Breast epithelium (tissue), 4 donors: Measurements from ENCODE around the gene TTC12. TPM values are rescaled to one million over a fixed set of nuclear protein-coding genes. Genes with fewer than 3 reads are reported as not detected.

Experiments
- DNase-seq, 2 donors: peaks; one replicate each; pipeline ENCODE4 v3.0.0-alpha.2; 2019; ENCODE audit warnings: low spot score in 2 of 2
- H3K27ac ChIP-seq, 2 donors: fragments of 200-600 bp; sonication (generic) in 1 of 2; one replicate each; pipeline ENCODE4 v1.5.1; 2016 to 2019; ENCODE audit warnings: mild to moderate bottlenecking in 1 of 2
- H3K27me3 ChIP-seq, 2 donors: fragments of 200-600 bp; sonication (generic) in 1 of 2; one replicate each; pipeline versions ENCODE4 v1.5.1 to v1.6.0; 2017 to 2019; ENCODE audit warnings: control low read depth in 1 of 2, mild to moderate bottlenecking in 1 of 2
- H3K36me3 ChIP-seq: fragments of 200-600 bp; one replicate; pipeline ENCODE4 v1.5.1; 2019
- H3K4me1 ChIP-seq, 2 donors: fragments of 200-600 bp; sonication (generic); one replicate each; pipeline ENCODE4 v1.5.1; 2016 to 2019; ENCODE audit warnings: control low read depth in 1 of 2
- H3K4me3 ChIP-seq, 3 donors: fragments of 200-600 bp; sonication (generic); 1 replicate in 2 of 3; 2 replicates in 1 of 3; pipeline ENCODE4 v1.5.1; 2016 to 2019; ENCODE audit warnings: mild to moderate bottlenecking in 3 of 3, moderate library complexity in 2 of 3
- H3K9me3 ChIP-seq, 2 donors: fragments of 200-600 bp; sonication (generic) in 1 of 2; one replicate each; pipeline ENCODE4 v1.5.1; 2016 to 2019; ENCODE audit warnings: control low read depth in 1 of 2
- CTCF ChIP-seq, 3 donors: fragments of 450-650 bp; IDR thresholded peaks; one replicate each; pipeline ENCODE4 v1.5.1; 2016 to 2017; ENCODE audit warnings: antibody characterized with exemption in 3 of 3, mild to moderate bottlenecking in 3 of 3, moderate library complexity in 3 of 3
- POLR2A ChIP-seq: fragments of 450-650 bp; IDR thresholded peaks from one replicate; pipeline ENCODE4 v1.6.1; 2016; ENCODE audit warnings: antibody characterized with exemption, mild to moderate bottlenecking, moderate library complexity
- POLR2AphosphoS5 ChIP-seq, 3 donors: sonication (generic); formaldehyde crosslinking; IDR thresholded peaks; one replicate each; pipeline ENCODE4 v1.6.1; 2017; ENCODE audit warnings: antibody characterized with exemption in 3 of 3
- intact Hi-C: fragments of 100-400 bp; cut with DNase I; formaldehyde crosslinking; loops from one replicate; pipeline ENCODE4 v1.15.1; 2023; ENCODE audit warnings: low total_unique reads
- total RNA-seq, 3 donors: library from RNA; depleted of rRNA; stranded (reverse); fragments of >200 nt; gene quantifications; one replicate each; pipeline ENCODE4 v1.1.0, GENCODE V29; 2016

Gene TTC12
- total RNA-seq, 3 donors from 2014 or later: 12.3 to 48.4 (median 43.6) TPM

GRCh38 chr11:113351480-113351879, 37.1 kb downstream of the TTC12 start:
- intact Hi-C loops: no loop called here
- Histone ChIP-seq H3K9me3 (peaks cover 0 to 11% of the 10 kb centered on the region in 2 donors), H3K27ac (no peak overlapping the region), H3K4me1 (no peaks in the 10 kb centered on the region), H3K36me3 (no peaks in the 10 kb centered on the region), H3K27me3 (no peaks in the 10 kb centered on the region), H3K4me3 (no peak overlapping the region)
- TF ChIP-seq POLR2A (no peak), CTCF (IDR thresholded peaks at IDR 0.05) (no peak), POLR2AphosphoS5 (IDR thresholded peaks at IDR 0.05) (no peak)
- no peak for DNase-seq

GRCh38 chr11:113356203-113356602, 41.8 kb downstream of the TTC12 start:
- Histone ChIP-seq H3K4me3 (no peak overlapping the region), H3K27ac (no peak overlapping the region), H3K9me3 (peaks cover 0 to 13% of the 10 kb centered on the region in 2 donors), H3K36me3 (no peaks in the 10 kb centered on the region), H3K27me3 (no peaks in the 10 kb centered on the region), H3K4me1 (no peaks in the 10 kb centered on the region)
- DNase-seq: no peak
- intact Hi-C loops: no loop called here
- TF ChIP-seq POLR2AphosphoS5 (IDR thresholded peaks at IDR 0.05) (no peak), POLR2A (no peak), CTCF (IDR thresholded peaks at IDR 0.05) (no peak)

- intact Hi-C loops: no loop called here
- Histone ChIP-seq H3K4me1 (no peaks in the 10 kb centered on the region), H3K9me3 (no peaks in the 10 kb centered on the region), H3K4me3 (no peak overlapping the region), H3K27me3 (no peaks in the 10 kb centered on the region), H3K36me3 (peaks cover 8% of the 10 kb centered on the region), H3K27ac (no peak overlapping the region)
- TF ChIP-seq POLR2AphosphoS5 (IDR thresholded peaks at IDR 0.05) (no peak), POLR2A (no peak), CTCF (IDR thresholded peaks at IDR 0.05) (no peak)
- DNase-seq: no peak
Observed at GRCh38 chr11:113363406-113363805, 49.0 kb downstream of the TTC12 start.

GRCh38 chr11:113363996-113364641, 49.7 kb downstream of the TTC12 start:
- TF ChIP-seq CTCF (IDR thresholded peaks at IDR 0.05): no peak
- TF ChIP-seq POLR2A: no peak
- TF ChIP-seq POLR2AphosphoS5 (IDR thresholded peaks at IDR 0.05): no peak
- H3K27me3 ChIP-seq: no peaks in the 10 kb centered on the region
- H3K36me3 ChIP-seq: peaks cover 8% of the 10 kb centered on the region
- no peak overlapping the region for H3K27ac ChIP-seq
- DNase-seq: no peak
- intact Hi-C loops: no loop called here
- no peak overlapping the region for H3K4me3 ChIP-seq
- H3K4me1 ChIP-seq: no peaks in the 10 kb centered on the region
- H3K9me3 ChIP-seq: no peaks in the 10 kb centered on the region

- H3K27me3 ChIP-seq: no peaks in the 10 kb centered on the region
- no peaks in the 10 kb centered on the region for H3K4me1 ChIP-seq
- DNase-seq: no peak
- peaks cover 8% of the 10 kb centered on the region for H3K36me3 ChIP-seq
- no peak overlapping the region for H3K27ac ChIP-seq
- no peak overlapping the region for H3K4me3 ChIP-seq
- TF ChIP-seq CTCF (IDR thresholded peaks at IDR 0.05): no peak
- TF ChIP-seq POLR2AphosphoS5 (IDR thresholded peaks at IDR 0.05): no peak
- no peak for TF ChIP-seq POLR2A
- intact Hi-C loops: no loop called here
- no peaks in the 10 kb centered on the region for H3K9me3 ChIP-seq
Observed at GRCh38 chr11:113365895-113366294, 51.5 kb downstream of the TTC12 start.
